HG03066 (cell line): ENCODE results near the gene TRIM63.

Source experiments
- ATAC-seq: cut with Tn5 transposase; IDR thresholded peaks from one replicate; pipeline ENCODE4 v1.9.1; 2021; ENCODE audit warnings: low read depth; ENCODE audit not compliant: unreplicated experiment

Gene TRIM63

DNA sequence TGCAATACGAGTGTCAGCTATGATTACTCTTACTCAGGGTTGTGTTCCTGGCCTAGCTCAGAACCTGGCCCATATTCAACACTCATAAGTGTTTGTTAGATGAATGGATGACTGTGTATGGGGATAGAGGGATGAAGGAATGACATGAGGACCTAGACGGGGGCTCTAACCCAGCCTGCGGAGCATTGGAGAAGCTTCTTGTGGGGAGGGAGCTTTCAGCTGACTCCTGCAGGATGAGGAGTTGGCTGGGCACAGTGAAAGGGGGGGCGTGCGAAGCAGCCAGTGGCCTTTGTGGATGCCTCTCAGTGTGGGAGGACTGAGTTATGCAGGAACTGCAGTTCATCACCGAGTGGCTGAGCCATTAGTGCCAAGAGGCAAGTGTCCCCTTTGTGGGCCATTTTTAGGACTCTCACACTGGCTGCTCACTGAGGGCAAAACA, 47.1 kb downstream of the TRIM63 start:
- ATAC-seq: no peak

DNA sequence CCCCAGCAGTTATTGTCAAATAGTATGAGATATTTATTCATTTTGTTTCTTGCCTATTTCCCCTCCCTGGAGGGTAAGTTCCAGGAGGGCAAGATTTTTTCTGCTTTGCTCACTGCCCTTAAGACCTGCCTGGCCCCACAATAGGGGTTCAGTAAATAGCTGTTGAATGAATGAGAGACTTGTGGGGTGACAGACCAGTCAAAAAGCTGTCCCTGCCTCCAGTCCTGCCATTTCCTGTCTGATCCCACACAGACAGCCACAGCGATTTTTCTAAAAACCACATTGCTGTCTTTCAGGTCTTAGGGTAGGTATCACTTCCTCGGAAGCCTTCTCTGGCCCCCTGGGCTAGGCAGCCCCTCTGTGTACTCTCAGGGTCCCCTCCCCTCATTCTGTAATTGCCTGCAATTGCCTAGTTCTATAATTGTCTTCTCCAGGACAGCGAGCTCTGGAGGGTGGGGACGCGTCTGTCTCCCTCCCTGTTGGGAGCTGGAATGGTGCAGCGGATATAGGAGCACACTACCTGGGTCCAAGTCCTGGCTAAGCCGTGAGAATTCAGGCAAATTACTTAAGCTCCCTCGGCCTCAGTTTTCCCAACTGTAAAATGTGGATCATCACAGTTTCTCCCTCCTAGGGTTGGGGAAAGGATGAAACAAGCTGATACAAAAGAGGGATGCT, 47.7 kb downstream of the TRIM63 start:
- no peak for ATAC-seq

DNA sequence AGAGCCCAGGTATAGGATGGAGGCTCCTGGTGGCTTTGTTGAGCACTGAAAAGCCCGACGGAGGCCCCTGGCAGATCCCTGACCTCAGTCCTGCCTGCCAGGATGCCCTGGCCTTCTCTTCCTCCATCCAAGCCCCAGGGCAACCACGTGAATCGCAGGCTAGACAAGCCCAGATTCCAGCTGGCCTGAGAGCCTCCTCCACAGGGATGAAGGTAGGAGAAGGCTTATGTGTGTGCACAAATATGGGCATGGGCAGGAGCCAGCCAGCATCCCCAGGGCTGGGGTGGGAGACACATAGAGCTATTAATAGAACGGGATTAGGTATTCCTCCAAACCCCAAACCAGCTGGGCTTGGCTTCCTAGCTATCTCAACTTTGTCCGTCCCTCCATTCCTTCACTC, 49.8 kb downstream of the TRIM63 start:
- no peak for ATAC-seq

DNA sequence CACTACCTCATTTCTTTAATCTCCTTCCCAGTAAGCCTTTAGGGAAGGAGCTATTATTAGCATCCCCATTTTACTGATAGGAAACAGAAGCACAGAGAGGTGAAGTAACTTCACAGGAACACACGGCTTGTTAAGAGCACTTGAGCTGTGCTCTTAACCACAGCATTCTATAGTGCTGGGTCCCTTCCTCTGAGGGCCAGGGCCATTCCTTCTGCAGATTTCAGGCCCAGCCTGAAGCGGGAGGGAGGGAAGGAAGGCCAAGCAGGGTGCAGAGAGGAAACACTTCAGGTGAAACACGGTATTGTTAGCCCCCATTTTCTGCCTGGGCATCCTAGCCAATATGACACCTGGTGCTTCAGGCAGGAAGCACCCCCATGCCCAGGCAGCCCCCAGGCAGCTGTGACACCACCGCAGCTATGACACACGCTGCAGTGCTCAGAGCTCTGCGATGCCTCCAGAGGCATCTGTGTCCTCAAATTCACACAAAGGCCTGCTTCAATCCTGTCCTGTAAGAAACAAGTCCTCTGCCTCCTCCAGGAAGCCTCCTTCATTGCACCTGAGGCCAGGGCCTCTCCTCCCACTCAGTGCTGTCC, 50.4 kb downstream of the TRIM63 start:
- no peak for ATAC-seq

DNA sequence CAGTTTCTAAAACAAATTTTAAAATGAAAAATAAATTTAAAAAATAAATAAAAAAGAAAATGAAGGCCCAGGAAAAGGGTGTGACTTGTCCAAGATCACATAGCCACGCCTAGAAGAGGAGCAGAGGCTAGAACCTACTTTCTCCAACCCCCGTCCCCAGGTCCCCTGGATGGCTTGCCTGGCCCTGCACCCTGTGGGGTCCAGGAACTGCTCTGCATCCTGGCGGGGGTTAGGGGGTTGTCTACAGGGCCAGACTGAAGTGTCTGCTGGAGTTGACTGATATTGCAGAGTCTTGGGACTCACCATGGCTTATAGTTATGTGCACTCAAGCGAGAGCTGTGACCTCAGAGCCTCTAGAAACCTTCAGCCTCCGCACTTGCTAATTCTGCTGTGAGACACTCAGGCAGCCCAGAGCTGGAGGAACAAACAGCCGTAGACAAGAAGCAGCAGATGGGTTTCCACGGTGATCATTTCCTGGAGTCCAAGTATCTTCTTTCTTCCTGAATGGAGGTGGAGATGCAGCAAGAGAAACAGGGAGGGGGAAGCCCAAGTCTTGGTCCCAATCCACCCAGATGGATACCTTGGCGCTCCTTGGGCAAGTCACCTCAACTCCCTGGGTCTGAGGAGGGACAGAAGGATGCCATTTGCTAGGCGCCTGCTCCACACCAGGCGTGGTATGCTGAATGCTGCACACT, 51.0 kb downstream of the TRIM63 start:
- no peak for ATAC-seq

DNA sequence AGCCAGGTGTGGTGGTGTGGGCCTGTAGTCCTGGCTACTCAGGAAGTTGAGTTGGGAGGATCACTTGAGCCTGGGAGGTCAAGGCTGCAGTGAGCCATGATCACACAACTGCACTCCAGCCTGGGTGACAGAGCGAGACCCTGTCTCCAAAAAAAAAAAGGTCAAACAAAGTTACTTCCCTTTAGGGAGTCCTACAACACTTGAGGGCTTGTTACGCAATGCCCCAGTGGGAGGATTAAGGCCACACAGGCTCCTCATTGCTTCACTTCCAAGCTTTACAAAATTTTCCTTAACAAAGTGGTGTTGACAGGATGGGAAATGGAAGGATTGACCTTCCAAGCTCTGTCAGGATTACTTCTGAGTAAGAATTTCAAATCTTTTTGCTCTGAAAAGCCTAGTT, 52.1 kb downstream of the TRIM63 start:
- ATAC-seq: no peak

DNA sequence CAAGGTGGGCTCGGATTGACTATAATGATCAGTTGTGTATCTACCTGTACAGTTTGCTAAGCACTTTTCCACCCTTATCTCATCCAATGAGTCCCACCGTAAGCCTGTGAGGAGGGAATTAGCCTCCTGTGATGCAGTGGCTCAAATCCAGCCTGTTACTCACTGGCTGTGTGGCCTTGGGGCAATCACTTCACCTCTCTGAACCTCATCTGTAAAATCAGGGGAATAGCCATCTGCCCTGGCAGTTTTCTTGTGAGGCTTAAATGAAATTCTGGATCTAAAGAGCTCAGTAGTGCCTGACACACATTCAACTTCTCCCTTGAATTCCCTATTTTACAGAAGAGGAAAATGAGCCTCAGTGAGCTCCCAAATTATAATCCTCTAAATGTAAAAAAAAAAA, 53.3 kb downstream of the TRIM63 start:
- ATAC-seq: no peak

DNA sequence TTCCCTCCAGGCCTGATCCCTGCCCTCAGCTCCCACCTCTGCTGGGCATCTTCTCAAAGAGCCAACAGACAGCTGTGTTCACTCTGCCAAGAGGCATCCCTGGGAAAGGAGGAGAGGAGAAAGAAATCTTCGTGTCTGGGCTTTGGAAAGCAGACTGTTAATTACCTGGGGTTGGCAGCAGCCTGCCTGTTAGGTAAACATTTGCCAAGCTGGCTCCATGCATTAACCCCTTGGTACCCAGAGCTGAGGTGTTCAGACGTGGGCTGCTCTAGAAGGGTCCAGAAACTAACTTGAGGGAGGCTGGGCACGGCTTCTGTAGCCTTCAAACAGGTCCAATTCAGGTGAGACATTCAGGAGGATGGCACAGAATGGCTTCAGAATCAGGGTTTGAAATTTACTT, 54.6 kb downstream of the TRIM63 start:
- no peak for ATAC-seq

DNA sequence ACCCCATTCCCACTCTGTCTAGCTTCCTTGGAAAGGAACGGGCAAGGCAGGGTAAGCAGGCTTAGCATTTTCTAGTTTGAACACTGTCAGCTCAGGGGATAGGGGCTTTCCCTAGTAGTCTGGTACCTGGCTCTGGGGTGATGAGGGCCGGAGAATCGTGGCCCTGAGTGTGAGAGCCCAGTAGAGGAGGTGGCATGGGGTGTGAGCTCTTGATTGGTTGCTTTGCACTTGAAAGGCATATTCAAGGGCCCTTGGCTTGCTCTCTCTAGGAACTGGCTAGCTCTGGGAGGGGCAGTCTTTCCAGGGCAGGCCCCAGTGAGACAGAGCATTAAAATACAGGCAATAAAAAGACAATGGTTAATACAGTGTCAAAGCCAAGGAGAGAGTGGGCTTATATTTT, 56.6 kb downstream of the TRIM63 start:
- ATAC-seq: no peak

DNA sequence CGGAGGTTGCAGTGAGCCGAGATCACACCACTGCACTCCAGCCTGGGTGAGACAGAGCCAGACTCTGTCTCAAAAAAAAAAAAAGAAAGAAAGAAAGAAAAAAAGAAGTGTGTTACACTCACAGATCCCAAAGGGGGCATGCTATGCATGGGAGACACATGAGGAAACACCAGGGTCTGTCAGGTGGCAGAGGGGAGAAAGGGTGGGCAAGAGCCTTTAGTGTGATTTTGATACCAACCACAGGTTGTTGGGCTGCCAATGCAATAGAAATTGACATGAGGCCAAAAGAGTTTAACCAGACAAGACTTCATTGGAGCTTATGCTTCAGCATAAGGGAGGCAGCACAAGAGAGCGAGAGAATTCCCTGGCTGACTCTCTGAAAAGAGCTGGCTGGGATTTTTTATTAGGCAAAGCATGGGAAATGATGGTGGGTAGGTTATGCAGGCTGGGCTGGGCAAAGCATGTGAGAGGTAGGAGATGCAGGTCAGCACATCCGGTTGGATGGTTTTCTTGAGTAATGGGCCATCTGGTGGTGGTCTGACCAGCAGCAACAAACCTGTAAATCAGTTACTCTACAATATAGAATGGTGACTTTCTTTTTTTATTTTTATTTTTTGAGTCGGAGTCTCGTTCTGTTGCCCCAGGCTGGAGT, 57.5 kb downstream of the TRIM63 start:
- ATAC-seq: no peak

DNA sequence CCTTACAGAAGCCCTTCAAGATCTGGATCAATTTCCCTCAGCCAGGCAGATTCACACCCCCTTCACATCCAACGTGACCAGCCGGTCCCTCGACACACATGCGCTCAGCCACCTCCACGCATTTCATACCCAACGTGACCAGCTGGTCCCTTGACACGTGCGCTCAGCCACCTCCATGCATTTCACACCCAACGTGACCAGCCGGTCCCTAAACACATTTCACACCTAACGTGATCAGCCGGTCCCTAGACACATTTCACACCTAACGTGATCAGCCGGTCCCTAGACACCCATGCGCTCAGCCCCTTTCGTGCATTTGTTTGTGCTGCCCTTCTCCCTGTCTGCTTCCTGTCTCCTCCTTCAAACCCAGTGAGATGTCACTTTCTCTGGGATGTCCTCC, 60.7 kb downstream of the TRIM63 start:
- ATAC-seq: no peak

DNA sequence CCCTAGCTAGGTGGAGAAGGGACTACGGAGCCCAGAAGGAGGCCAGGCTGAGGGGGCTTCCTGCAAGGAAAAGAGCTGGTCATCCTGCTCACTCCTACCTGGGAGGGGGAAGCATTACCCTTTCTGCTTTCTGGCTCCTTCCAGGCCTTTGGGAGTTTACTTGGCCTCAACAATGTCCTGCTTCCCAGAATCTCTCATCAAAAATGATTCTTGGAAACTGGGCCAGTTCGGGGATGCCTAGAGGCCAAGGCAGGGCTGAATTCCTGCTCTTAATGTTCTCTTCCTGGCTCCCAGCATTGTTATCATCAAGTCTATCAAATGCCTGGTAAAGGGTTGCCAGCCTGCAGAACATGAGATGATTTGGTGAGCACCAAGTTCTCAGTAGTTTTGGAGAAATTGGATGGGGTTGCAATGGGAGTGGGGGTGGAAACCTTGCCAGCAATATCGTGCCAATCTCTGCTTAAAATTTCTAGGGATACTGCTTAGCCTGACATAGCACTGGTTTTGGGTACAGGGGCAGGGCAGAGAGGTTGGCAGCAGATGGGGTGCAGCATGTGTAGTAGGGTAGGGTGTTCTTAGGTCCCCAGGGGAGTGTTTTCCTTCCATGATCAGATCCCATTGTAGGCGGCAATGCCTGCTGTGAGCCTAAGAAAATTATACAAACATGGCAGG, 61.9 kb downstream of the TRIM63 start:
- ATAC-seq: no peak

DNA sequence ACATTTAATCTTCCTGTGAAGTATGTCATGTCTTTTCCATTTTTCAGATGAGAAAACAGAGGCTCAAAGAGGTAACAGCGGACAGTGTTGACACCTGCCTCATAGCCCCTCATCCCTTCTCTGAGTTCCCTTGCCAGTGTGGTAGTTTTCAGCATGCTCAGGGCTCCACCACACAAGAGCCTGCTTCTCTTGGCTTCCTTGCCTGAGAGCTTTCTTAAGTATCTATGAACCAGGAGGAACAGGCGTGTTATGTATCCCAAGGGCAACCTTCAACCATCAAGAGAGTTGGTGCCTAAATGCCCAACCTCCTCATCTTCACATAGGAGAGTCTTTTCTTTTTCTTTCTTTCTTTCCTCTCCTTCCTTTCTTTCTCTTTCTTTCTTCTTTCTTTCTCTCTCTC, 63.7 kb downstream of the TRIM63 start:
- ATAC-seq: no peak

DNA sequence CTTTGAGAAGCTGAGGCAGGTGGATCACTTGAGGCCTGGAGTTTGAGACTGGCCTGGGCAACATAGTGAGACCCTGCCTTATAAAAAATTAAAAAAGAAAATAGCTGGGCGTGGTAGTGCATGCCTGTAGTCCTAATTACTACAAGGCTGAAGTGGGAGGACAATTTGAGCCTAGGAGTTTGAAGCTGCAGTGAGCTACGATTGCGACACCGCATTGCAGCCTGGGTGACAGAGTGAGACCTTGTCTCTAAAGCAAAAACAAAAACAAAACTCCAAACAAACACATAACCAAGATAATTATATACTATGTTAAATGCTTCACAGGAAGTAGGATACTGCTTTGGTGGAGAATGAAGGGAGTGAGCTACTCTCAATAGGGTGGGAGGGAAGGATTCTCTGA, 64.2 kb downstream of the TRIM63 start:
- ATAC-seq: no peak
